Liver (tissue), 3 donors: ENCODE measurements around the gene ANKRD9.

Experiments
- CTCF ChIP-seq: fragments of 150-350 bp; IDR thresholded peaks from 2 replicates; pipeline ENCODE4 v1.5.1; 2017; ENCODE audit warnings: improper control_type of control experiment, low read depth, low read length; ENCODE audit not compliant: missing input control
- MAX ChIP-seq: IDR thresholded peaks from 2 replicates; pipeline ENCODE4 v1.6.1; 2016; ENCODE audit warnings: antibody characterized with exemption
- RAD21 ChIP-seq, 2 donors: IDR thresholded peaks; 2 replicates each; pipeline ENCODE4 v1.6.1; 2016; ENCODE audit warnings: antibody characterized with exemption in 2 of 2, mild to moderate bottlenecking in 2 of 2
- donor health status: healthy.
- donor health status: healthy.

DNA sequence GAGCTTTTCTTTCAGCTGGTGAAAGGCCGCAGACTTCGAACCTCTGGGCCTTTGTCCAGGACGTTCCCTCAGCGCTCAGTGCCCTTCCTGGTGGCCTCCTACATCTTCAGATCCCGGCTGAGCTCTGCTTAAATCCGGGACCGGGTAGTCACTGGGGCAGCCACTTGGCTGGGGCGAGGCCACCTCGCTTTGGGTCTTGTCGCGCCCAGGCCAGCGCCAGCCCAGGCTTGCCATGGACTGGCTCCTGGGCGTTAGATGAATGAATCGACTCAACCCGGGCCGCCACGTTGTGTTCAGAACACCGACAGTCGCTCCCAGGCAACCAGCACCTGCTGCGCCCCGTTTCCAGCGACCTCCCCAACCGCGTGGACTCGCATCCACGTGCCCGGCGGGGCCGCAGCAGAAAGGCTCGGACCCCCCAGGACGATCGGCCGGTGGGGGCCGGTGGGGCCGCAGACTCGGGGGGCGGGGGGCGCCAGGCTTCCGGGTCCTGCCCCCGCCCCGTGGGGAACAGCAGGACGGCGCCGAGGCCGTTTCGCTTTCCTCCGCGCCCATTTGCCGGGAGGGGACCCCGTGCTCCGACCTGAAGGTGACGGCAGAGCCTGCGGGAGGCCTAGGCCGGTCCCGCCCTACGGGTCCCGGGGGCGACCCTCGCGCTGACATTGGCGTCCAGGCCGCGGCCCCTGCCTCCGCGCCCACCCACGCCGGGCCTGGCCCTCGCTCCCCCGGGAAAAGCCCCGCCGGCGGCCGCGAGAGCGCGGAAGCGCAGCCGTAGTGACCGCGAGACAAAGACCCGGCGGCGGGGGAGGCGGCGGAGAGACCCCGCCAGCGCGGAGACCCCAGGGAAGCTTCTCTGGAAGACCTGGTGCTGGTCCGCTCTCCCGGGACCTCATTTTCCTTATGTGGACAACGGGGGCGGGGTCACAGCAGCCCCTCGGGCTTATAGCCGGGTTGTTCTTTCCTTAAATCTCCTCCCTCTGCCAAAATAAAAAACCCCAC is 45.5 kb upstream of the ANKRD9 start:
- TF ChIP-seq CTCF: no peak
- TF ChIP-seq RAD21 (IDR thresholded peaks at IDR 0.05): no peak
- no peak for TF ChIP-seq MAX
